H9 (cell line): ENCODE results near the gene GABRD. TPM values are rescaled to one million over a fixed set of nuclear protein-coding genes. Genes with fewer than 3 reads are reported as not detected.

Experiments used
- DNase-seq: peaks from one replicate; pipeline ENCODE4 v3.0.0-alpha.2; 2017
- H2AFZ ChIP-seq: one replicate; pipeline ENCODE4 v1.6.1; 2013; ENCODE audit warnings: mild to moderate bottlenecking, low read length, control low read depth, moderate library complexity
- H2AK5ac ChIP-seq: 2 replicates; pipeline ENCODE4 v1.6.1; 2013; ENCODE audit warnings: low read length, control low read depth, mixed read lengths; ENCODE audit not compliant: insufficient read length
- H2BK120ac ChIP-seq: one replicate; pipeline ENCODE4 v1.6.1; 2013; ENCODE audit warnings: low read depth, mild to moderate bottlenecking, low read length, control low read depth, inconsistent platforms; ENCODE audit not compliant: poor library complexity, severe bottlenecking
- H2BK12ac ChIP-seq: 2 replicates; pipeline ENCODE4 v1.6.1; 2013; ENCODE audit warnings: low read length, control low read depth, mixed read lengths, low read depth; ENCODE audit not compliant: insufficient read length
- H2BK15ac ChIP-seq: 2 replicates; pipeline ENCODE4 v1.6.1; 2013; ENCODE audit warnings: low read depth, low read length, control low read depth
- H2BK20ac ChIP-seq: one replicate; pipeline ENCODE4 v1.6.1; 2013; ENCODE audit warnings: low read depth, mild to moderate bottlenecking, low read length, control low read depth, inconsistent platforms; ENCODE audit not compliant: poor library complexity, severe bottlenecking
- H2BK5ac ChIP-seq: 2 replicates; pipeline ENCODE4 v1.6.1; 2013; ENCODE audit warnings: low read length, control low read depth, mixed read lengths; ENCODE audit not compliant: insufficient read length
- H3K14ac ChIP-seq: 2 replicates; pipeline ENCODE4 v1.6.1; 2013; ENCODE audit warnings: low read length, control low read depth; ENCODE audit not compliant: insufficient read depth
- H3K18ac ChIP-seq: 2 replicates; pipeline ENCODE4 v1.6.1; 2013; ENCODE audit warnings: low read depth, mild to moderate bottlenecking, mixed read lengths, low read length, control low read depth; ENCODE audit not compliant: insufficient read length
- H3K23ac ChIP-seq: 2 replicates; pipeline ENCODE4 v1.6.1; 2013; ENCODE audit warnings: low read length, control low read depth, mixed read lengths, low read depth; ENCODE audit not compliant: insufficient read length
- H3K23me2 ChIP-seq: 2 replicates; pipeline ENCODE4 v1.6.1; 2013; ENCODE audit warnings: low read depth, mild to moderate bottlenecking, mixed read lengths, low read length, control low read depth; ENCODE audit not compliant: insufficient read length, poor library complexity, severe bottlenecking
- H3K27ac ChIP-seq: 2 replicates; pipeline ENCODE4 v1.5.1; 2013; ENCODE audit warnings: low read length, control low read depth, mixed read lengths, low read depth; ENCODE audit not compliant: insufficient read length
- H3K27me3 ChIP-seq: 2 replicates; pipeline ENCODE4 v1.6.1; 2013; ENCODE audit warnings: low read length, control low read depth, inconsistent platforms; ENCODE audit not compliant: insufficient read depth
- H3K4ac ChIP-seq: 2 replicates; pipeline ENCODE4 v1.6.1; 2013; ENCODE audit warnings: low read depth, mild to moderate bottlenecking, control low read depth, inconsistent platforms, low read length, moderate library complexity
- H3K4me1 ChIP-seq: 2 replicates; pipeline ENCODE4 v1.6.1; 2013; ENCODE audit warnings: low read length, control low read depth, inconsistent platforms; ENCODE audit not compliant: insufficient read depth
- H3K4me2 ChIP-seq: 2 replicates; pipeline ENCODE4 v1.6.1; 2013; ENCODE audit warnings: low read length, control low read depth, mixed read lengths; ENCODE audit not compliant: insufficient read length, insufficient read depth
- H3K56ac ChIP-seq: 2 replicates; pipeline ENCODE4 v1.6.1; 2013; ENCODE audit warnings: low read depth, mild to moderate bottlenecking, mixed read lengths, low read length, control low read depth; ENCODE audit not compliant: insufficient read length
- H3K79me1 ChIP-seq: 2 replicates; pipeline ENCODE4 v1.6.1; 2013; ENCODE audit warnings: low read depth, mild to moderate bottlenecking, moderate library complexity, low read length, control low read depth, inconsistent platforms; ENCODE audit not compliant: insufficient read depth, poor library complexity, severe bottlenecking
- H3K79me2 ChIP-seq: 2 replicates; pipeline ENCODE4 v1.6.1; 2013; ENCODE audit warnings: low read length, control low read depth, inconsistent platforms; ENCODE audit not compliant: insufficient read depth
- H3K9ac ChIP-seq: 2 replicates; pipeline ENCODE4 v1.6.1; 2013; ENCODE audit warnings: low read length, control low read depth, mixed read lengths; ENCODE audit not compliant: insufficient read length; ENCODE audit errors: extremely low read depth
- H3K9me3 ChIP-seq: one replicate; pipeline ENCODE4 v1.6.1; 2013; ENCODE audit warnings: low read depth, low read length, inconsistent platforms; ENCODE audit not compliant: control insufficient read depth
- H3T11ph ChIP-seq: one replicate; pipeline ENCODE4 v1.6.1; 2013; ENCODE audit warnings: mild to moderate bottlenecking, low read length, control low read depth, inconsistent platforms
- H4K20me1 ChIP-seq: one replicate; pipeline ENCODE4 v1.6.1; 2013; ENCODE audit not compliant: control insufficient read depth, insufficient read length, insufficient read depth
- H4K5ac ChIP-seq: 2 replicates; pipeline ENCODE4 v1.6.1; 2013; ENCODE audit warnings: low read depth, mild to moderate bottlenecking, mixed read lengths, low read length, control low read depth; ENCODE audit not compliant: insufficient read length
- H4K8ac ChIP-seq: replicated peaks from 2 replicates; pipeline ENCODE4 v1.6.1; 2013; ENCODE audit warnings: low read length, control low read depth, mixed read lengths, low read depth; ENCODE audit not compliant: insufficient read length
- H4K91ac ChIP-seq: 2 replicates; pipeline ENCODE4 v1.6.1; 2013; ENCODE audit warnings: low read depth, mild to moderate bottlenecking, moderate library complexity, mixed read lengths, low read length, control low read depth; ENCODE audit not compliant: insufficient read length
- H3K27ac Mint-ChIP-seq, 3 experiments: 2 replicates in 2 of 3; 3 replicates in 1 of 3; pipeline ENCODE4 v1.8.0; 2020 to 2021; ENCODE audit warnings: mixed read lengths in 3 of 3, mild to moderate bottlenecking in 1 of 3, moderate library complexity in 1 of 3
- H3K27me3 Mint-ChIP-seq: 2 replicates; pipeline ENCODE4 v1.8.0; 2021; ENCODE audit warnings: low read depth, mild to moderate bottlenecking, moderate library complexity, mixed read lengths
- H3K36me3 Mint-ChIP-seq, 3 experiments: 2 replicates in 2 of 3; 3 replicates in 1 of 3; pipeline ENCODE4 v1.8.0; 2020 to 2021; ENCODE audit warnings: low read depth in 3 of 3, mixed read lengths in 3 of 3; ENCODE audit not compliant: insufficient read depth in 1 of 3
- H3K4me1 Mint-ChIP-seq, 2 experiments: 2 replicates each; pipeline ENCODE4 v1.8.0; 2020; ENCODE audit warnings: mixed read lengths in 2 of 2
- H3K4me3 Mint-ChIP-seq, 2 experiments: 2 replicates in 1 of 2; 3 replicates in 1 of 2; pipeline ENCODE4 v1.8.0; 2020 to 2021; ENCODE audit warnings: mild to moderate bottlenecking in 2 of 2, mixed read lengths in 2 of 2, moderate library complexity in 1 of 2
- H3K9me3 Mint-ChIP-seq, 2 experiments: 2 replicates in 1 of 2; 3 replicates in 1 of 2; pipeline ENCODE4 v1.8.0; 2020; ENCODE audit warnings: mild to moderate bottlenecking in 2 of 2, mixed read lengths in 2 of 2, moderate library complexity in 1 of 2
- WGBS: extraction: QIAGEN DNeasy Blood & Tissue Kit; methylation state at CpG from one replicate; pipeline ENCODE4 v1.1.7; 2013; ENCODE audit warnings: missing lambda C conversion rate, low lambda C conversion rate, mixed read lengths; ENCODE audit not compliant: insufficient read length; ENCODE audit errors: extremely low coverage; 5-methylcytosine and 5-hydroxymethylcytosine counted together
- total RNA-seq: library from RNA; stranded (reverse); gene quantifications from 2 replicates; pipeline ENCODE4 v1.2.1, GENCODE V29; 2021
- TF ChIP-seq, protein P1 (sequence below): fragments of 200-600 bp; sonication (generic); conservative IDR thresholded peaks from 3 replicates; pipeline ENCODE4 v1.8.0; 2021; ENCODE audit warnings: antibody characterized with exemption, mild to moderate bottlenecking

The GABRD gene
- total RNA-seq, 1 experiment from 2014 or later = 0.59 TPM

DNA sequence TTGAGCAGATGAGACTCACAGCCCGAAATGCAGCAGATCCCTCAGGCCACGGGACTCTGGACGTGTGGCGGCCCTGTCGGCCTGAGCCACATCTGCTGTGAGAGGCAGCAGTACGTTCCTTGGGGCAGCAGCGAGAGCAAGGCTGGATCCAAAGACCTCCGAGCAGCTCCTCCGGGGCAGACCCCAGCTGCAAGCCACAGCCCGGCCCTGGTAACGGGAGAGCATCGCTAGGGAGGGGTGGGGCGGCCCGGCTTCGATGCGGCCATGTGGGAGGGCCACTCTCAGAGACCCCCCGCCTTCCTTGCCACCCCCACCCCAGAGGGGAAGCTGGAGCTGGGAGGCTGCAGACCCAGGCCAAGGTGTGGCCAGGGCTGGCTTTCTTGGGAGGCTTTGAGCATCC lies 48.8 kb downstream of the GABRD start:
- no peaks in the 10 kb centered on the region for H3K79me1 ChIP-seq

More for the DNA sequence above, 48.8 kb downstream of the GABRD start:
- Histone ChIP-seq H3T11ph (no peak overlapping the region), H3K27ac (no peak overlapping the region), H4K20me1 (no peaks in the 10 kb centered on the region), H3K4ac (no peak overlapping the region), H3K56ac (no peak overlapping the region), H3K23me2 (no peaks in the 10 kb centered on the region), H2AK5ac (no peak overlapping the region), H2BK15ac (no peak overlapping the region), H4K5ac (no peak overlapping the region), H3K4me2 (no peak overlapping the region), H3K23ac (no peak overlapping the region), H2BK12ac (no peak overlapping the region), H3K9ac (no peak overlapping the region), H4K8ac (no peak overlapping the region), H3K4me1 (no peaks in the 10 kb centered on the region), H3K79me2 (no peaks in the 10 kb centered on the region), H3K9me3 (no peaks in the 10 kb centered on the region), H2BK5ac (no peak overlapping the region), H4K91ac (no peak overlapping the region), H3K18ac (no peak overlapping the region), H2BK20ac (no peak overlapping the region), H2BK120ac (no peak overlapping the region), H3K27me3 (no peaks in the 10 kb centered on the region), H2AFZ (no peak overlapping the region), H3K14ac (no peak overlapping the region)
- H3K27me3 Mint-ChIP-seq = no peaks in the 10 kb centered on the region
- H3K4me1 Mint-ChIP-seq = peaks cover 2 to 5% of the 10 kb centered on the region in 2 experiments; a peak in 1 of 4 replicates
- WGBS = no CpG with 5 or more reads among the region's 17 CpGs
- TF ChIP-seq, protein P1, sequence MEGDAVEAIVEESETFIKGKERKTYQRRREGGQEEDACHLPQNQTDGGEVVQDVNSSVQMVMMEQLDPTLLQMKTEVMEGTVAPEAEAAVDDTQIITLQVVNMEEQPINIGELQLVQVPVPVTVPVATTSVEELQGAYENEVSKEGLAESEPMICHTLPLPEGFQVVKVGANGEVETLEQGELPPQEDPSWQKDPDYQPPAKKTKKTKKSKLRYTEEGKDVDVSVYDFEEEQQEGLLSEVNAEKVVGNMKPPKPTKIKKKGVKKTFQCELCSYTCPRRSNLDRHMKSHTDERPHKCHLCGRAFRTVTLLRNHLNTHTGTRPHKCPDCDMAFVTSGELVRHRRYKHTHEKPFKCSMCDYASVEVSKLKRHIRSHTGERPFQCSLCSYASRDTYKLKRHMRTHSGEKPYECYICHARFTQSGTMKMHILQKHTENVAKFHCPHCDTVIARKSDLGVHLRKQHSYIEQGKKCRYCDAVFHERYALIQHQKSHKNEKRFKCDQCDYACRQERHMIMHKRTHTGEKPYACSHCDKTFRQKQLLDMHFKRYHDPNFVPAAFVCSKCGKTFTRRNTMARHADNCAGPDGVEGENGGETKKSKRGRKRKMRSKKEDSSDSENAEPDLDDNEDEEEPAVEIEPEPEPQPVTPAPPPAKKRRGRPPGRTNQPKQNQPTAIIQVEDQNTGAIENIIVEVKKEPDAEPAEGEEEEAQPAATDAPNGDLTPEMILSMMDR = no peak
- H3K4me3 Mint-ChIP-seq = no peak overlapping the region
- H3K36me3 Mint-ChIP-seq = peaks cover 25 to 38% (median 28%) of the 10 kb centered on the region in 3 experiments
- DNase-seq = no peak
- peak overlapping the region in 1 of 3 experiments; percentile 59; a peak in 1 of 7 replicates for H3K27ac Mint-ChIP-seq
- peaks cover 8 to 11% of the 10 kb centered on the region in 2 experiments; a peak in 4 of 5 replicates for H3K9me3 Mint-ChIP-seq
